ENCODE data around the gene FAM114A1.

Gene FAM114A1

GRCh38 chr4:38994135-38994534, 126.5 kb downstream of the FAM114A1 start:
- TF ChIP-seq CTCF (IDR thresholded peaks at IDR 0.05; ENCODE audit: borderline replicate concordance, insufficient read depth, low read depth, low read length): no peak
- no peak overlapping the region for H3K4me3 ChIP-seq (ENCODE audit: low read depth, low read length)
